Measurements from ENCODE around the gene AURKAIP1.

AURKAIP1 gene

DNA sequence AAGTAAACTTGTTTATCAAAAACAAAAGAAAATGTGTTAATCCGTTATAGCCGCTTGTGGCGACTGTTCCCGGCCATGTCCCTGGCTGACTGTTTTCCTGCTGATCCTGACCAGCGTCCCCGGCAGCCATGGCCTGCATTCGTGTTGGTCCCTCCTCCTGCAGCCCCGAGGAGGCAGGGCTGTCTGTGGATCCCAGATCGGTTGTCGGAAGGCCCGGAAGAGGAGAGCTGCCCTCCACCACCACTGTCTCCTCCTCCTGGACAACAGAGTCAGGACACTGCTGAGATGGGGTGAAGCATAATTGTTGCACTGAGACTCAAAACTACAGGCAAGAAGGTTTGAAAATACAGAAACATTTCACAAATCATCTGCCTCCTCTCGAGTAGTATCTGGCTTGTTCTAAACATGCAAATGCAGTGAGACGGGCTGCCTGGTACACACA is 13.0 kb downstream of the AURKAIP1 start:
- DNase-seq (ENCODE audit: low read depth in 2 of 3, low spot score in 1 of 3): no peak

DNA sequence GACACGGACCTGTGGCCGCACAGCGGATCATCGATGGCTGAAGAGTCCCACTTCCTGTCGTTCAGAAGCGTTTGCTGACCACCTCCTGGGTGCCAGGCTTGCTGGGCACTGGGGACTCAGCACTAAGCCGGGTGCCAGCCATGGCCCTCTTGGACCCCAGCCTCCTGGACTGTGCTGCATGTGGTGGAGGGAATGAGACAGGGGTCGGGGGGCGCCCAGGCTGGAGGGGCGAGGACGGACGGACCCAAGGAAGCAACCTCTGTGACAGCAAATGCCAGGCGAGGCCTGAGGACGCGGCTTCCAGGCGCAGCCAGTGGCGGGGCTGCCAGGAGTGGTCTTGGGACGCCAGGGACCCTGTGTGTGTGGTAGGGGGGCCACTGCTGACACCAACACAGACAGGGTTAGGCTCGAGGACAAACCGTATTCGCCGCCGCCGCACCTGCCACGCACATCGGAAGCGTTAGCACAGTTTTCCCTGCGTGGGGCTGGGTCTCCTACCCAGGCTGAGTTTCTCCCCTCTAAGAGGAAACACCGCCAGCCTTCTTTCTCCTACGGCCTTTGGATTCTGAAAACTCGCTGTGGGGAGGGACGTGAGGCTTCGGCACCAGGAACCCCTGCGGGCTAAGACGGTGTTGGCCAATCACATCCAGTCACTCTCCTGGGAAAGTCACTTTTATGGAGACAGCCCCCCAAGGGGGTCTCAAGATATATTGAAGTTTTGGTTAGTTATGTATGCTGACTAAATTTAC is 13.6 kb downstream of the AURKAIP1 start:
- DNase-seq (ENCODE audit: low read depth in 2 of 3, low spot score in 1 of 3): no peak

DNA sequence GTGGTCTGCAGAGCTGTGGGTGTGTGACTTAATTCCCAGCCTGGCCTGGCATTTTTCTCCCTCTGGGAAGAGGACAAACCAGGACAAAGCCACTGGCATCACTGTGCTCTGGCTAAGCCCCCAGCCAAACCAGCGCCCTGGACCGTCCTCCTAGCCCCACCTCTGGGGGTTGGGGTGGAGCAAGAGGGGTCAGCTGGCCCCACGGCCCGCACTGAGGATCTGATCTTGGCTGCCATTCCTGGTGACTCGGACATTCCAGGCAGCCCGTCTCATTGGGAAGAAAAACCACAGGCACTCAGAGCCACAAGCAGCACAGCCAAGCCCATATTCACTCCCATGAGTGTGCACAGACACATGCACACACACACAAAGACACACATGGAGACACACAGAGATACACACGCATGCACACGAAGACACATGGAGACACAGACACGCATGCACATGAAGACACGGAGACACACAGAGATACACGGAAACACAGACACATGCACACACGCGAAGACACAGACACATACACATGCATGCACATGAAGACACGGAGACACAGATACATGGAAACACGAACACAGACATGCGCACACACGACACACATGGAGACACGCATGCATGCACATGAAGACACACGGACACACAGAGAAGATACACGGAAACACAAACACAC is 14.4 kb downstream of the AURKAIP1 start:
- DNase-seq (ENCODE audit: low read depth in 2 of 3, low spot score in 1 of 3): no peak

DNA sequence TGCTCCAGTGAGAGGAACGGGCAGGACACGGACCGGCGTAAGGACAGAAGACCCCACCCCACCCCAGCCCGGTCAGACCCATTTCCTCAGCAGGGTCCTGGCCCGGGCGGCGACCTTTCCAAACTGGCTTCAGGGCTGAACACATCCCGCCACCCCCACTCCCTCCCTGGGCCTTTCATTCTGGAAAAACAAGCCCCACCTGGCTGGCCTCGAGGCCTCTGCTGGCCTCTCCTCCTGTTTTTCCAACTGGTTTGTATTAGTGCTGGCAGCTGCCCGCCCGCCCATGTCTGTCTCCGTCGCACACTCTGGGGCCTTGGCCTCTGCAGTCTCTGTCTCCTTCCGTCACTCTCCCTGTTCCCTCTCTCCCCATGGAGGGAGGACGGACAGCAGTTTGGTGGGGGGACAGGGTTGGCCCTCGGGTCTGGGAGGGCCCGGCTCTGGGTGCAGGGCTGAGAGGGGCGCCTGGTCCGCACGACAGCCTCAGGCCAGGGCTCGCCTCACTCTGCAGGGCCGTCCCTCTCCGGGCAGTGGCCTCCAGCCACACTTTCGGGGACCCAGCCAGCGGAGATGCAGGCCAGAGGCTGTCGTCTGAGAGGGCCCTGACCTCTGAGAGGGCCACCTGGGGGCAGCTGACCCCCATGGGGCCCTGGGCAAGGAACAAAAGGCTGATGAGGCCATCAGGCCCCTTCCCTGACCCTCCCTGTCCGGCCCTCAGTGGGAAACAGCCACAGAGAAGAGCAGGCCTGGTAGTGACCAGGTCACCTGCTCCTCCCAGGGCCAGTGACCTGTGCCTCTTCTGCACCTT is 15.1 kb downstream of the AURKAIP1 start:
- no peak for DNase-seq (ENCODE audit: low read depth in 2 of 3, low spot score in 1 of 3)

- no peak for DNase-seq (ENCODE audit: low read depth in 2 of 3, low spot score in 1 of 3)
These were observed 15.7 kb downstream of the AURKAIP1 start for GRCh38 chr1:1359308-1359663.

DNA sequence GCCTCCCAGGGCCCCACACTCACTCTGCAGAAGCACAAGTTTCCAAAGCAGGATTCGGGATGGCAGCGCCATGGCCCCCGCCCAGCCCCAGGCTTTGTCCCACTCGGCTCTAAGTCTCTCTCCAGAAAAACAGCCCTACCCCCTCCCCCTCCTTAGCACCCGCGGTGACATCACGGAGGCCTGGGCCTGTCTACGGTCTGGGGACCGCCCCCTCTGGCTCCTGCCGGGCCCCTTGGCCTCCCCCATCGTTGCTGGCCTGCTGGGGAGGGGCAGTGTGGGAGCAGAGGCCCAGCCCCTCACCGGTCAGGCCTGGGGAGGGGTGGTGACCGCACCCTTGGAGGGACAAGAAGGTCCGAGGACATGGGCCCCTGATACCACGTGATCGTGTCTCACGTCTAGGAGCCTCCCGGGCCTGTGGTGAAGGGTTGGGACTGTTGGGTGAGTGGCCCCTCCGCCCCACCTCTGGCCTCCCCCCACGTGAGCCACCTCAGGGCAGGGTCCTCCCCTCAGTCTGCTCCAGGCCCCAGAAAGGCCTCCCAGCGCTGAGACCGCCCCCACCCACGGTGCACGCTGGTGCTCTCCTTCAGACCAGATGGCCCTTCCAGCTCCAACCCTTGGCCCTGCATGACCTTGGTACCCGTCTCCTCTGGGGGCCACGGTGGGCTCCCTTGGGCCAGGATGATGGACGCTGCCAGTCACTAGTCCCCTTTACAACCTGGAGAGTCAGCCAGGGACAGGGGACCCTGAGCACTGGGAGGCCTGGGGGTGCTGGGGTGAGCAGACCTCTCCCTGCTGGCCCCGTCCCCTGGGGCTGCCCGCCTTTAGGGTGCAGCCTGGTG is 16.4 kb downstream of the AURKAIP1 start, which contains the start of gene MXRA8:
TSS of gene MXRA8 (minus strand) at position 123 of the 839 bp plus-strand sequence. CDS start at position 72, 51 bp downstream.
- DNase-seq (ENCODE audit: low read depth in 2 of 3, low spot score in 1 of 3): no peak

DNA sequence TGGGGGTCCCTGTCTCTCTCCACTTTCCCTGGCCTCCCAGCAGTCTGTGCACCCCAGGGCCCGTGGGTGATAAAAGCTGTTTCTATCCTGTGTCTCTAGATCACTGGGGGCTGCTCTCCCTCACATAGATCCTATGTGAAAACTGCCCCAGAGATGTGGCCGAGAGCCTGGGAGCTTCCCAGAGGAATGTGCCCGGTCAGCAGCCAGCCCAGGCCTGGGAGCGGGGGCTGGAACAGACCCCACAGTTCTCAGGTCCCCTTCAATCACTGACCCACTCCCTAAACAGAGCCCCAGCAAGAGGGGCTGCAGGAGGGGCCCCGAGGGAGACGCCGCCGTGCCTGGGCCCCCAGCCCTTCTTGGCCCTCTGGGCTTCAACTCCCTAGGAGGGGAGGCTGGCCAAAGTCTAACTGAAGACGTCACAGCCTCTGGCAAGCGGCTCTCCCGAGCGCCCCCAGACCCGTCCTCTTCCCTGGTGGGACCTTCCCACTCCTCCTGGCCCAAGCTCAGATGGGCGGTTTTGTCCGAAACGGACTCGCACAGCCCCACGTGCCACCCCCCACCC is 17.1 kb downstream of the AURKAIP1 start:
- no peak for DNase-seq (ENCODE audit: low read depth in 2 of 3, low spot score in 1 of 3)

DNA sequence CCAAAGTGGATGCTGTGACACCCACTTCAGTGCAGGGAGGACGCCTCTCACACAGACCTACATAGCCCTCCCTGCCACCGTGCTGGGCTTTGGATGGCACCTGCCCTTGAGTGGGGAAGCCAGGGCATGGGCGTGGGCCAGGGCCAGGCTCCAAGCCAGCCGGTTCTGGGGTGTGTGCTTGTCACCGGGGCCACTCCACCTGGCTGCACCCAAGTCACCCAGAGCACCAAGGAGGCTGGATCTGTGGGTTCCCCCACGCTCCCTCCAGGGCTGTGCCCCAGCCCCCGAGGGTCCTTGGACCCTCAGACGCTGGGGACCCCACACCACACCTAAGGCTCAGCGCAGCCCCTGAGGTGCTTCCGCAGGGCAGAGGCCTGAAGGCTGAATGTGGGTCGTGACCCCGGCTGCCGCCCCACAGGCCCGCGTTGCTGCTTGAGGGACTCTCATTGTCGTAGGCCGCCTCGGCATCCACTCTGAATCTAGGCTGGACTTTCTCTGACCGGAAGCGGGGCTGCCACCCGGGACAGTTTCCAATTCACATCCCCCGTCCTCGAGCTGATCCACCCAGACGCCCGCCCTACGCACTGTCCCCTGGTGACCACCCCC is 18.1 kb downstream of the AURKAIP1 start:
- DNase-seq (ENCODE audit: low read depth in 2 of 3, low spot score in 1 of 3): no peak

DNA sequence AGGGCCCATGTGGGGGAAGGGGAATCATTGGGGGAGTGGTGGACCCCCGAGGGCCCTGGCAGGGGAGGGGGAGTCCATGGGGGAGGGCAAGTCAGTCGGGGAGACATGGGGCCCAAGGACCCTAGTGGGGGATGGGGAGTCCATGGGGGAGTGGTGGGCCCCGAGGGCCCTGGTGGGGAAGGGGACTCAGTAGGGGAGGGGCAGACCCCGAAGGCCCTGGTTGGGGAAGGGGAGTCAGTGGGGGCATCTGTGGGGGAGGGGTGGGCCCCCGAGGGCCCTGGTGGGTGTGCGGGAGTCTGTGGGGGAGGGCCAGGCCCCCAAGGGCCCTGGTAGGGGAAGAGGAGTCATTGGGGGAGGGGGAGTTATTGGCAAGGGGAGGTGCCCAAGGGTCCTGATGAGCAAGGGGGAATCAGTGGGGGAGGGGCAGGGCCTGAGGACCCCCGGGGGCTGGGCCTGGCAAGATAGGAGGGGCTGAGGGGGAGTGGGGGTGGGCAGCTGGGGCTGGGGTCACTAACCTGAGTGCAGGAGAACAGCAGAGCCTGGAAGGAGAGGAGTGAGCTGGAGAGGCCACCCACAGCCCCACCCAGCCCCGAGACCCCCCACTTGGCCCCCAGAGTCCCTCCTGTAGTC is 18.7 kb downstream of the AURKAIP1 start:
- no peak for DNase-seq (ENCODE audit: low read depth in 2 of 3, low spot score in 1 of 3)

- DNase-seq (ENCODE audit: low read depth in 2 of 3, low spot score in 1 of 3): no peak
These were observed 19.6 kb downstream of the AURKAIP1 start for GRCh38 chr1:1355416-1355815.

DNA sequence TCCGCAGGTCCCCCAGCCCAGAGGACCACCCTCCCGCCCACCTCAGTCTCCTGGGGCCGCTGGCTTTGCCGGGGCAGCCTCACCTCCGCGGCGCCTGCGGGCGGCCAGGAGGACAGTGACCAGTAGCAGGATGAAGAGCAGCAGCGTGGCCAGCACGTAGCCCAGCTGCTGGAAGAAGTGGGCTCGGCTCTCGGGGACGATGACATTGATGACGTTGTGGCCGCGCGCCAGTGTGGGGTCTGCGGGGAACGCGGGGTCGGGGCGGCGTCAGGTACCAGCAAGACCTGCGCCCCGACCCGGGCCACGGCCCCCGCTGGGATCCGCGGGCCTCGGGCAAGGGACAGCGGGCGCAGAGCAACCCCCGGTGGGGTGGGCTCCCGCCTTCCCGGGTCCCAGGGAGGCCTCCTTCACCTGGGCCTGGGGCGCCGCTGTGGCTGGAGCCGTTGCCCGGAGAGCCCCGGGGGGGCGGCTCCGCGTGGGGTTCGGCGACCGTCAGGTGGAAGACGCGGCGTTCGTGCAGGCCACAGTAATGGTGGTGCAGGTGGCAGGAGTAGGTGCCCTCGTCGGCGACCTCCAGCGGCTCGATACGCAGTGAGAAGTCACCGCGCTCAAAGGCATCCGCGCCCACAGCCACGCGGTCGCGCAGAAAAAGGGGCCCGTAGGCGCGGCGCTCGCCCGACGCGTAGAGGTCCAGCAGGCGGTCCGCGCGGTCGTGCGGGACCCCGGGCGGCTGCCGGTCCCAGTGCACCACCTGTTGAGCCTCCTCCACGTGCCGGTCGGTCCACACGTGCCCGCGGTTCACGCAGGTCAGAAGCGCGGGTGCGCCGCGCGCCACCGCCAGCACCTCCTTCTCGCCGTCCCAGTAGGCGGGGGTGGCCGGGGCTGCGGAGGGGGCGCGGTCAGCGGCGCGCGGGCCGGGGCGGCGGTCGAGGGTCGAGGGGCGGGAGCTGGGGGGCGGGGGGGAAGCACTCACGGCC is 20.4 kb downstream of the AURKAIP1 start:
- DNase-seq (ENCODE audit: low read depth in 2 of 3, low spot score in 1 of 3): no peak

GRCh38 chr1:1353389-1354151 is 21.4 kb downstream of the AURKAIP1 start:
- no peak for DNase-seq (ENCODE audit: low read depth in 2 of 3, low spot score in 1 of 3)

DNA sequence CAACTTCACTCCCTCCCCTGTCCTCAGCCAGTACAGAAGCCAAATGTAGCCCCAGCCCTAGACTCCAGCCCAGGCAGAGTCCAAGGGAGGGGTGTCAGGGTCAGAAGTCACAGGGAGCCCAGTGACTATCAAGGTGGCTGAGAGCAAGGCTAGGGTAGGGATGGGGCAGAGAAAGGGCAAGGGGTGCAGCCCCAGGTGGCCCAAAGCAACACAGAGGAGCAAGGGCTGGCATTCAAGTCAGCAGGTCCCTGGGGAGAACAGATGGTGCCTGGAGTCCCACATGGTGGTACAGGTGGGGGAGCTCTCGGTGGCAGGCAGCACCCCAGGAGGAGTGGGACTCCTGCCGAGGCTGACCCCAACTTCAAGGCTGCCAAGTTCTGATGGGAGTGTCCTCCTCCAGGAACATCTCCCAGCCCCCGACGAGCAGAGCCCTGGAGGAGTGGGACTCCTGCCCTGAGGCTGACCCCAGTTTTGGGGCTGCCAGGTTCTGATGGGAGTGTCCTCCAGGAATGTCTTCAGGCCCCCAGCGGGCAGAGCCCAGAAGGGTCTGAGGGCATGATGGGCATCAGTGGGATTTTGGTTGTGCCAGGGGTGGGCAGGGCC is 22.1 kb downstream of the AURKAIP1 start:
- no peak for DNase-seq (ENCODE audit: low read depth in 2 of 3, low spot score in 1 of 3)

DNA sequence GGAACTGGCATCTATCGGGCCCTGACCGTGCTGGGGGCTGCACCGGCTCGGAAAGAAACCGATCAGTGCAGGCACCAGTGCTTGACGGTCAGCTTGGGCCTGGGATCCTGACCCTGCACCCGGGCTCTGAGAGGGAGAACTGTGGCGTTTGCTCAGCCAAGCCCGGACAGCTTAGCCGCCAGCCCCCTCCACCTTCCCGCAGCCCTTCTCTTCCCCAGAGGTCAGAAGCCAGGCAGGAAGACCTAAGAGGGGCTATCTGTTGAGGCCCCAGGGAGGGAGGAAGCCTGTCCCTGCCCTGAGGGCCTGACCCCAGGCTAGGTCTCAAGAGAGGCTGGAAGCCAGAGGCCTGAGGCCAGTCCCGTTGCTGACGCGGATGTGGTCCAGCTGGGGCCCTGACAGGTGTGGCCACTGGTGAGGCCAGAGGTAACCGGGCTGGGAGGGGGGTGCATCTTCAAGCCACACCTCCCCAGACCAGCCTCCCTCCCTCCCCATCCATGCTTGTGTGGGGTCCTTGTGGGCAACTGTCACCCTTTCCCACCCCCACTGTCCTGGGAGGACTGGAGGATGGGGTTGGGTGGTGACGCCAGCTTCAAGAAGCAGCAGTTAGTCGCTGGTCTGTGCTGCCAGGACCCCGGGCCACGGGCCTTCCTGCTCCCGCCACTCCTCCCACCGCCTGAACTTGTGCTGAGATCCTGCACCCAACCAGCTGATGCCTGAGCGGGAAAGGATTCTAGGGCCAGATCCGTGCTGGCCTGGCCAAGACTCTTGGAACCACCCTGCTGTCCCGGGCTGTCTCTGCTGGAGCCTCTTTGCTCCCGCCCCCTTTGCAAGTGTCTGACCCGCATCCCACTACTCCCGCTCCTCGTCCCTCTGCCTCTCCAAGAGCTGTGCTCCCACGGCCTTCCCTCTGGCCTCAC is 23.2 kb downstream of the AURKAIP1 start:
- no peak for DNase-seq (ENCODE audit: low read depth in 2 of 3, low spot score in 1 of 3)

GRCh38 chr1:1349256-1350012 is 25.6 kb downstream of the AURKAIP1 start, which contains the start of gene DVL1:
Gene DVL1 (minus strand): TSS chr1:1349418. CDS start chr1:1349065, 353 bp downstream.
- DNase-seq (ENCODE audit: low read depth in 2 of 3, low spot score in 1 of 3): peak; percentile 31 to 57 (median 44)

Data from stimulated activated CD4-positive, alpha-beta T cell treated with anti-CD3 and anti-CD28 coated beads, Interleukin-12 subunit alpha, Interleukin-12 subunit beta, amount 100 ng/mL, for 48 hours (primary cell).